GM12878 (cell line): Measurements from ENCODE around the gene HRH3. TPM values are rescaled to one million over a fixed set of nuclear protein-coding genes. Genes with fewer than 3 reads are reported as not detected.

Source experiments
- ATAC-seq: fragments of 200-7000 bp; cut with Tn5 transposase; 3 replicates; pipeline ENCODE4 v1.9.1; 2020; ENCODE audit warnings: mild to moderate bottlenecking, moderate library complexity
- BruUV-seq: library from RNA; stranded (reverse); fragments of 400-500 nt; replicated peaks from 2 replicates; lab custom pipeline; 2021; lab: Mats Ljungman, UMichigan
- CTCF ChIA-PET: fragments of 300-600 bp; sonication (Branson Sonifier 250); formaldehyde crosslinking; extraction: SDS; loops from one replicate; lab custom pipeline; 2021; ENCODE audit warnings: inconsistent platforms; lab: Yijun Ruan, JAX
- POLR2A ChIA-PET: fragments of 350-600 bp; formaldehyde crosslinking; extraction: SDS; loops from one replicate; lab custom pipeline; 2021; ENCODE audit warnings: inconsistent platforms; lab: Charles Lee
- RAD21 ChIA-PET: fragments of 300-600 bp; sonication (Branson Sonifier 250); formaldehyde crosslinking; loops from one replicate; lab custom pipeline; 2023; ENCODE audit warnings: antibody characterized with exemption; ENCODE audit not compliant: unreplicated experiment; lab: Charles Lee
- SMC1A ChIA-PET: fragments of 300-600 bp; sonication (Branson Sonifier 250); formaldehyde crosslinking; loops from one replicate; lab custom pipeline; 2023; ENCODE audit not compliant: unreplicated experiment, uncharacterized antibody; lab: Charles Lee
- DNase-seq: peaks from one replicate; pipeline ENCODE4 v3.0.0-alpha.2; 2011; ENCODE audit warnings: low read depth, low spot score
- FAIRE-seq: peaks from 3 replicates; lab custom pipeline; 2011; peaks lifted over from hg19 to GRCh38; lab: Jason Lieb, UNC
- H2AFZ ChIP-seq: 2 replicates; pipeline ENCODE4 v1.6.0; 2011; ENCODE audit warnings: low read depth, low read length, control low read depth; ENCODE audit not compliant: control insufficient read depth
- H3K27ac ChIP-seq: 2 replicates; pipeline ENCODE4 v1.5.1; 2011; ENCODE audit warnings: control low read depth; ENCODE audit not compliant: control insufficient read depth, insufficient read depth
- H3K27me3 ChIP-seq, 2 experiments: replicated peaks in 1 of 2; 2 replicates each; pipeline versions ENCODE4 v1.6.0 to v1.6.1; 2011; ENCODE audit warnings: low read length in 1 of 2; ENCODE audit not compliant: control insufficient read depth in 2 of 2, insufficient read depth in 2 of 2
- H3K36me3 ChIP-seq, 2 experiments: 2 replicates each; pipeline ENCODE4 v1.5.1; 2011; ENCODE audit warnings: low read length in 1 of 2; ENCODE audit not compliant: control insufficient read depth in 2 of 2, insufficient read depth in 2 of 2
- H3K4me1 ChIP-seq: 2 replicates; pipeline ENCODE4 v1.6.1; 2011; ENCODE audit warnings: mild to moderate bottlenecking, low read length, moderate library complexity, mixed read lengths; ENCODE audit not compliant: control insufficient read depth, insufficient read depth
- H3K4me2 ChIP-seq: 2 replicates; pipeline ENCODE4 v1.6.0; 2011; ENCODE audit warnings: control low read depth; ENCODE audit not compliant: control insufficient read depth, insufficient read depth
- H3K4me3 ChIP-seq: fragments of 200-600 bp; sonication (generic); 2 replicates; pipeline ENCODE4 v1.5.1; 2016
- H3K79me2 ChIP-seq: 2 replicates; pipeline ENCODE4 v1.6.0; 2011; ENCODE audit warnings: low read length; ENCODE audit not compliant: control insufficient read depth, insufficient read depth
- H3K9ac ChIP-seq: 2 replicates; pipeline ENCODE4 v1.8.0; 2011; ENCODE audit warnings: low read length, control low read depth, mixed read lengths; ENCODE audit not compliant: control insufficient read depth, insufficient read depth
- H3K9me3 ChIP-seq: replicated peaks from 3 replicates; pipeline ENCODE4 v1.5.1; 2011; ENCODE audit warnings: mild to moderate bottlenecking, low read length; ENCODE audit not compliant: control insufficient read depth, insufficient read depth
- H4K20me1 ChIP-seq: 2 replicates; pipeline ENCODE4 v1.6.0; 2011; ENCODE audit not compliant: control insufficient read depth, insufficient read depth
- ASH2L ChIP-seq: fragments of 300-600, 200-600 bp; sonication (generic); IDR thresholded peaks from 2 replicates; pipeline ENCODE4 v1.6.1; 2017; ENCODE audit warnings: low read depth, mild to moderate bottlenecking, borderline replicate concordance
- BRCA1 ChIP-seq: IDR thresholded peaks from 2 replicates; pipeline ENCODE4 v1.6.1; 2011; ENCODE audit warnings: low read depth, low read length, improper control_type of control experiment
- EGR1 ChIP-seq, 2 experiments: IDR thresholded peaks; 1 replicate in 1 of 2; 2 replicates in 1 of 2; pipeline ENCODE4 v1.6.1; 2011 to 2012; ENCODE audit warnings: low read depth in 2 of 2, low read length in 2 of 2, borderline replicate concordance in 1 of 2, mild to moderate bottlenecking in 1 of 2, moderate library complexity in 1 of 2
- HDAC6 ChIP-seq: fragments of 200-600 bp; sonication (generic); IDR thresholded peaks from one replicate; pipeline ENCODE4 v1.8.0; 2017; ENCODE audit warnings: antibody characterized with exemption; ENCODE audit not compliant: unreplicated experiment
- IRF4 ChIP-seq: IDR thresholded peaks from 2 replicates; pipeline ENCODE4 v1.6.1; 2011; ENCODE audit warnings: low read depth, low read length
- KDM1A ChIP-seq: fragments of 200-600 bp; sonication (generic); IDR thresholded peaks from 2 replicates; pipeline ENCODE4 v1.6.1; 2016; ENCODE audit warnings: borderline replicate concordance
- NFIC ChIP-seq: IDR thresholded peaks from 2 replicates; pipeline ENCODE4 v1.6.1; 2012; ENCODE audit warnings: low read depth, mild to moderate bottlenecking, inconsistent platforms, low read length, moderate library complexity
- NFXL1 ChIP-seq: fragments of 450-650 bp; IDR thresholded peaks from 2 replicates; pipeline ENCODE4 v1.6.1; 2017; ENCODE audit warnings: antibody characterized with exemption, mild to moderate bottlenecking, borderline replicate concordance
- PRDM15 ChIP-seq: fragments of 450-650 bp; formaldehyde crosslinking; IDR thresholded peaks from 2 replicates; pipeline ENCODE4 v1.4.0; 2020; ENCODE audit warnings: mild to moderate bottlenecking, moderate library complexity
- RELA ChIP-seq: fragments of 450-650 bp; IDR thresholded peaks from 2 replicates; pipeline ENCODE4 v1.8.0; 2014; ENCODE audit warnings: borderline replicate concordance; ENCODE audit not compliant: partially characterized antibody
- SUPT20H ChIP-seq: IDR thresholded peaks from 2 replicates; pipeline ENCODE4 v1.6.1; 2011; ENCODE audit warnings: low read depth, mild to moderate bottlenecking, low read length, moderate library complexity, borderline replicate concordance; ENCODE audit not compliant: control insufficient read depth
- ZBTB40 ChIP-seq: fragments of 450-650 bp; IDR thresholded peaks from 2 replicates; pipeline ENCODE4 v1.6.1; 2016; ENCODE audit warnings: mild to moderate bottlenecking, moderate library complexity, borderline replicate concordance
- ZNF274 ChIP-seq: IDR thresholded peaks from one replicate; pipeline ENCODE4 v1.8.0; 2011; ENCODE audit not compliant: insufficient read length, insufficient read depth
- WGBS: methylation state at CpG from one replicate; pipeline ENCODE4 v1.1.6; 2016; ENCODE audit warnings: low lambda C conversion rate; ENCODE audit not compliant: insufficient replicate concordance, insufficient coverage; ENCODE audit errors: missing lambda C conversion rate; 5-methylcytosine and 5-hydroxymethylcytosine counted together
- in situ Hi-C: fragments of 300-500 bp; cut with MboI; formaldehyde crosslinking; loops from 9 replicates; pipeline ENCODE4 v1.14.3; 2018; ENCODE audit warnings: mixed read lengths
- intact Hi-C: fragments of 100-400 bp; cut with micrococcal nuclease; formaldehyde crosslinking; loops from one replicate; pipeline ENCODE4 v1.14.2; 2022; ENCODE audit not compliant: unreplicated experiment
- polyA plus RNA-seq, 11 experiments: library from polyadenylated mRNA; depleted of rRNA in 4 of 11; unstranded in 6 of 11; stranded (reverse) in 5 of 11; fragments of >200 nt; fragmentation: Nextera tagmentation in 4 of 11; fragmentation: Illumina TruSeq in 1 of 11; extraction: Ambion mirVana in 4 of 11; extraction: Trizol in 1 of 11; gene quantifications; 1 replicate in 1 of 11; 2 replicates in 10 of 11; pipeline versions ENCODE4 v1.2.1 to v1.2.3, GENCODE V29; 2011 to 2016; ENCODE audit warnings: inconsistent platforms in 2 of 11, missing spikeins in 2 of 11, low read depth in 1 of 11
- total RNA-seq, 4 experiments: library from RNA; depleted of rRNA in 3 of 4; stranded (reverse); fragments of >200 nt in 3 of 4; fragmentation: Illumina TruSeq in 1 of 4; extraction: Trizol in 1 of 4; gene quantifications; 2 replicates each; pipeline versions ENCODE4 v1.2.1 to v1.2.3, GENCODE V29; 2013 to 2021
- TF ChIP-seq, protein P1 (sequence below): fragments of 450-650 bp; IDR thresholded peaks from 2 replicates; pipeline ENCODE4 v1.6.1; 2017; ENCODE audit warnings: mild to moderate bottlenecking

The HRH3 gene
- total and polyA plus RNA-seq, 10 of the 15 experiments (the other 5 are each of a cell fraction or from before 2014, with no cell fraction given), result not detected

GRCh38 chr20:62176866-62177265 is 43.2 kb downstream of the HRH3 start:
- Histone ChIP-seq H3K27ac (no peak overlapping the region), H4K20me1 (no peaks in the 10 kb centered on the region), H3K9me3 (no peaks in the 10 kb centered on the region), H3K79me2 (no peaks in the 10 kb centered on the region), H3K9ac (no peak overlapping the region), H3K4me2 (no peak overlapping the region), H3K4me3 (no peak overlapping the region), H2AFZ (no peak overlapping the region), H3K4me1 (no peaks in the 10 kb centered on the region), H3K36me3 (peaks cover 0 to 2% of the 10 kb centered on the region in 2 experiments), H3K27me3 (no peaks in the 10 kb centered on the region)
- no peak for TF ChIP-seq IRF4
- TF ChIP-seq NFXL1, result no peak
- TF ChIP-seq KDM1A, result no peak
- TF ChIP-seq, protein P1, sequence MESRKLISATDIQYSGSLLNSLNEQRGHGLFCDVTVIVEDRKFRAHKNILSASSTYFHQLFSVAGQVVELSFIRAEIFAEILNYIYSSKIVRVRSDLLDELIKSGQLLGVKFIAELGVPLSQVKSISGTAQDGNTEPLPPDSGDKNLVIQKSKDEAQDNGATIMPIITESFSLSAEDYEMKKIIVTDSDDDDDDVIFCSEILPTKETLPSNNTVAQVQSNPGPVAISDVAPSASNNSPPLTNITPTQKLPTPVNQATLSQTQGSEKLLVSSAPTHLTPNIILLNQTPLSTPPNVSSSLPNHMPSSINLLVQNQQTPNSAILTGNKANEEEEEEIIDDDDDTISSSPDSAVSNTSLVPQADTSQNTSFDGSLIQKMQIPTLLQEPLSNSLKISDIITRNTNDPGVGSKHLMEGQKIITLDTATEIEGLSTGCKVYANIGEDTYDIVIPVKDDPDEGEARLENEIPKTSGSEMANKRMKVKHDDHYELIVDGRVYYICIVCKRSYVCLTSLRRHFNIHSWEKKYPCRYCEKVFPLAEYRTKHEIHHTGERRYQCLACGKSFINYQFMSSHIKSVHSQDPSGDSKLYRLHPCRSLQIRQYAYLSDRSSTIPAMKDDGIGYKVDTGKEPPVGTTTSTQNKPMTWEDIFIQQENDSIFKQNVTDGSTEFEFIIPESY, result no peak
- TF ChIP-seq ZBTB40, result no peak
- TF ChIP-seq EGR1 (IDR thresholded peaks at IDR 0.05; ENCODE audit: borderline replicate concordance in 1 of 2, low read depth in 2 of 2, low read length in 2 of 2), result no peak
- no peak for TF ChIP-seq ZNF274
- TF ChIP-seq NFIC, result no peak
- no peak for TF ChIP-seq ASH2L
- no peak for TF ChIP-seq SUPT20H
- no peak for TF ChIP-seq BRCA1
- no peak for TF ChIP-seq PRDM15
- no peak for TF ChIP-seq RELA
- no peak for TF ChIP-seq HDAC6
- no peak for FAIRE-seq
- in situ Hi-C loops, result no loop called here
- CTCF ChIA-PET, result no interaction called here
- 90% methylated on average over 15 of the region's 15 CpGs for WGBS
- RAD21 ChIA-PET, result no interaction called here
- SMC1A ChIA-PET, result no interaction called here
- BruUV-seq, result no TSS peak
- intact Hi-C loops, result no loop called here
- no peak for DNase-seq
- POLR2A ChIA-PET, result interaction anchor here (0.6 kb wide), 1 partner anchor 927 kb away, joined by 3 read pairs; no protein-coding TSS in a partner anchor
- no peak for ATAC-seq
